Endothelial cell of umbilical vein (primary cell): Measurements from ENCODE around the gene RIPOR3. TPM values are rescaled to one million over a fixed set of nuclear protein-coding genes. Genes with fewer than 3 reads are reported as not detected.

ENCODE experiments used
- BruUV-seq: library from RNA; stranded (reverse); fragments of 400-500 nt; replicated peaks from 2 replicates; lab custom pipeline; 2021; lab: Mats Ljungman, UMichigan
- CTCF ChIA-PET: fragments of 300-600, 350-600 bp; sonication (Branson Sonifier 250); formaldehyde crosslinking; loops from one replicate; lab custom pipeline; 2021; ENCODE audit warnings: antibody characterized with exemption, inconsistent platforms; lab: Charles Lee
- POLR2A ChIA-PET: fragments of 300-600, 350-600 bp; sonication (Branson Sonifier 250); formaldehyde crosslinking; loops from one replicate; lab custom pipeline; 2021; ENCODE audit warnings: antibody characterized with exemption, inconsistent platforms; lab: Charles Lee
- DNase-seq: peaks from one replicate; pipeline ENCODE4 v3.0.0-alpha.2; 2011; ENCODE audit warnings: low read depth, low spot score
- FAIRE-seq: peaks from 2 replicates; lab custom pipeline; 2011; peaks lifted over from hg19 to GRCh38; lab: Jason Lieb, UNC
- H2AFZ ChIP-seq: 2 replicates; pipeline ENCODE4 v1.6.0; 2012; ENCODE audit warnings: low read depth, low read length, control low read depth, inconsistent platforms
- H3K27ac ChIP-seq: 2 replicates; pipeline ENCODE4 v1.5.1; 2011; ENCODE audit warnings: low read depth, mild to moderate bottlenecking, control low read depth, low read length, moderate library complexity; ENCODE audit not compliant: insufficient read depth
- H3K27me3 ChIP-seq, 2 experiments: 2 replicates each; pipeline versions ENCODE4 v1.6.0 to v1.6.1; 2011; ENCODE audit warnings: low read length in 2 of 2, mixed read lengths in 1 of 2; ENCODE audit not compliant: control insufficient read depth in 2 of 2, insufficient read depth in 2 of 2
- H3K36me3 ChIP-seq, 2 experiments: 2 replicates in 1 of 2; 3 replicates in 1 of 2; pipeline ENCODE4 v1.5.1; 2011; ENCODE audit warnings: low read length in 2 of 2, mild to moderate bottlenecking in 1 of 2, moderate library complexity in 1 of 2; ENCODE audit not compliant: control insufficient read depth in 2 of 2, insufficient read depth in 2 of 2; ENCODE audit errors: extremely low read depth in 1 of 2
- H3K4me1 ChIP-seq: 3 replicates; pipeline ENCODE4 v1.5.1; 2011; ENCODE audit warnings: mild to moderate bottlenecking, low read length; ENCODE audit not compliant: control insufficient read depth, insufficient read depth; ENCODE audit errors: extremely low read depth
- H3K4me2 ChIP-seq: 2 replicates; pipeline ENCODE4 v1.6.1; 2011; ENCODE audit warnings: low read length, control low read depth, mixed read lengths; ENCODE audit not compliant: insufficient read depth
- H3K4me3 ChIP-seq, 3 experiments: fragments of 200-600 bp in 1 of 3; sonication (generic), shearing (Covaris generic) in 1 of 3; replicated peaks in 1 of 3; 2 replicates each; pipeline ENCODE4 v1.5.1; 2011 to 2016; ENCODE audit warnings: control low read depth in 3 of 3, low read length in 3 of 3, mild to moderate bottlenecking in 2 of 3, inconsistent platforms in 1 of 3, low read depth in 1 of 3, moderate library complexity in 1 of 3; ENCODE audit not compliant: insufficient read depth in 1 of 3
- H3K79me2 ChIP-seq: 2 replicates; pipeline ENCODE4 v1.6.0; 2012; ENCODE audit warnings: low read length, inconsistent platforms; ENCODE audit not compliant: control insufficient read depth, insufficient read depth
- H3K9ac ChIP-seq: replicated peaks from 2 replicates; pipeline ENCODE3; 2011; ENCODE audit warnings: low read length, control low read depth; ENCODE audit not compliant: insufficient read depth; ENCODE audit errors: extremely low read depth
- H3K9me1 ChIP-seq: replicated peaks from 3 replicates; pipeline ENCODE4 v1.6.0; 2011; ENCODE audit warnings: mild to moderate bottlenecking, low read length; ENCODE audit not compliant: control insufficient read depth, insufficient read depth; ENCODE audit errors: extremely low read depth
- H3K9me3 ChIP-seq: replicated peaks from 2 replicates; pipeline ENCODE4 v1.5.1; 2012; ENCODE audit warnings: low read length, inconsistent platforms; ENCODE audit not compliant: control insufficient read depth, insufficient read depth
- H4K20me1 ChIP-seq: replicated peaks from 2 replicates; pipeline ENCODE3; 2011; ENCODE audit warnings: mild to moderate bottlenecking, low read length; ENCODE audit not compliant: control insufficient read depth, insufficient read depth; ENCODE audit errors: extremely low read depth
- CTCF ChIP-seq, 2 donors: IDR thresholded peaks; 1 replicate in 1 of 2; 2 replicates in 1 of 2; pipeline ENCODE4 v1.5.1; 2011; ENCODE audit warnings: low read length in 2 of 2, mild to moderate bottlenecking in 2 of 2, moderate library complexity in 2 of 2, control low read depth in 1 of 2, inconsistent platforms in 1 of 2, low read depth in 1 of 2; ENCODE audit not compliant: insufficient read depth in 1 of 2; ENCODE audit errors: extremely low read depth in 1 of 2
- JUN ChIP-seq: IDR thresholded peaks from 2 replicates; pipeline ENCODE4 v1.6.1; 2011; ENCODE audit warnings: borderline replicate concordance, low read depth; ENCODE audit not compliant: insufficient read length, insufficient read depth
- dilution Hi-C: fragments of 300-500 bp; cut with MboI; formaldehyde crosslinking; loops from one replicate; pipeline ENCODE4 v1.15.0; 2019; ENCODE audit warnings: low sequenced_read_pairs; ENCODE audit not compliant: extremely low pct_ligation_motif_present
- intact Hi-C: fragments of 100-400 bp; cut with micrococcal nuclease; formaldehyde crosslinking; loops from one replicate; pipeline ENCODE4 v1.10.0; 2022
- polyA plus RNA-seq, 4 experiments: library from polyadenylated mRNA; depleted of rRNA in 3 of 4; stranded (reverse) in 3 of 4; unstranded in 1 of 4; fragments of >200 nt; gene quantifications; 2 replicates each; pipeline versions ENCODE4 v1.2.1 to v1.2.3, GENCODE V29; 2011 to 2012; ENCODE audit warnings: missing spikeins in 1 of 4
- total RNA-seq: library from RNA; stranded (reverse); gene quantifications from 2 replicates; pipeline ENCODE4 v1.2.3, GENCODE V29; 2021

Gene RIPOR3
- total and polyA plus RNA-seq, 2 donors (not counting 3 experiments of a cell fraction or from before 2014, with no cell fraction given), result not detected

GRCh38 chr20:50574108-50574507 is 117.2 kb downstream of the RIPOR3 start:
- dilution Hi-C loops (no loop called here), intact Hi-C loops (no loop called here)
- CTCF ChIA-PET, result interaction anchor here (0.7 to 9.0 kb wide), 15 partner anchors 13 to 388 kb away, joined by 3 to 133 read pairs (median 6); partner anchors contain the start of gene PTPN1
- H3K4me3 ChIP-seq, result no peak overlapping the region
- POLR2A ChIA-PET, result interaction anchor here (1.5 to 3.1 kb wide), 2 partner anchors 33 to 63 kb away, joined by 8 to 17 read pairs; no protein-coding TSS in a partner anchor
- H3K36me3 ChIP-seq, result peaks cover 15 to 33% of the 10 kb centered on the region in 2 experiments
- no peak overlapping the region for H2AFZ ChIP-seq
- H3K9me3 ChIP-seq, result no peaks in the 10 kb centered on the region
- no peak overlapping the region for H3K27ac ChIP-seq
- peaks cover 40% of the 10 kb centered on the region for H3K4me1 ChIP-seq
- no TSS peak for BruUV-seq
- FAIRE-seq (no peak), DNase-seq (no peak)
- H3K4me2 ChIP-seq, result no peak overlapping the region
- H3K9ac ChIP-seq, result no peak overlapping the region
- H3K79me2 ChIP-seq, result peaks cover 52% of the 10 kb centered on the region
- TF ChIP-seq CTCF (IDR thresholded peaks at IDR 0.05; ENCODE audit: extremely low read depth in 1 of 2, insufficient read depth in 1 of 2, low read depth in 1 of 2, low read length in 2 of 2) (no peak), JUN (no peak)
- H3K9me1 ChIP-seq, result no peaks in the 10 kb centered on the region
- no peaks in the 10 kb centered on the region for H3K27me3 ChIP-seq
- H4K20me1 ChIP-seq, result no peaks in the 10 kb centered on the region
